ENCODE data around the gene SMIM38. TPM values are rescaled to one million over a fixed set of nuclear protein-coding genes. Genes with fewer than 3 reads are reported as not detected.

The SMIM38 gene
- total RNA-seq, 1 experiment from 2014 or later: 0.09 TPM

DNA sequence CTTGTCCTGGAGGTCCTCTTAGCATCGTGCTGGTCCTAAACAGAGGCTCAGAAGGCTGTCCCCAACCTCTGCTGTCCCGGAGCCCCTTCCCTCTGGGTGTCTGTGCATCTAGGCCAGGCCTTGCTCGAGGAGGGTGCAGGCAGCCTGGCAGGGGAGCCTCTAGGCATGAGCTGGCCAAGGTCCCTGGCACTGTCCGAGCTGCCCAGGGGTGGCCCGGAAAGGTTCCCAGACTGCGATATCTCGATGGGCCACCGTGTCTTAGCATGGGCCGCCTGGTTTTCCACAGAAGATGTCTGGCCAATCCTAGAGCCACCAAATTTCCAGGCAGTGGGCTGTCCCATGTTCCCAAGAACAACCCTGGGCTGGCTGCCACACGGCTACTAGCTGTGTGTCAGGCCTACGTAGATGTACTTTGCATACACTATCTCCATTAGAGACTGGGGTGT, 24.6 kb upstream of the SMIM38 start:
- Mint-ChIP-seq H3K27ac (no peak overlapping the region), H3K4me1 (peaks cover 5 to 10% of the 10 kb centered on the region in 2 experiments), H3K27me3 (ENCODE audit: low read depth) (peaks cover 6% of the 10 kb centered on the region), H3K36me3 (ENCODE audit: insufficient read depth in 1 of 3, low read depth in 3 of 3) (peaks cover 15 to 28% (median 15%) of the 10 kb centered on the region in 3 experiments; a peak in 5 of 7 replicates), H3K9me3 (peaks cover 27 to 31% of the 10 kb centered on the region in 2 experiments), H3K4me3 (no peak overlapping the region)
- H3T11ph ChIP-seq (ENCODE audit: low read length): no peak overlapping the region
- no peak overlapping the region for H4K5ac ChIP-seq (ENCODE audit: insufficient read length, low read depth, low read length)
- H4K8ac ChIP-seq (replicated peaks; ENCODE audit: insufficient read length, low read depth, low read length): no peak overlapping the region
- no peak overlapping the region for H2BK5ac ChIP-seq (ENCODE audit: insufficient read length, low read length)
- no peak overlapping the region for H3K23ac ChIP-seq (ENCODE audit: insufficient read length, low read depth, low read length)
- no peak overlapping the region for H2BK12ac ChIP-seq (ENCODE audit: insufficient read length, low read depth, low read length)
- no peak overlapping the region for H3K9ac ChIP-seq (ENCODE audit: extremely low read depth, insufficient read length, low read length)
- no CpG with 5 or more reads among the region's 11 CpGs for WGBS (ENCODE audit: extremely low coverage, insufficient read length, low lambda C conversion rate)
- no peaks in the 10 kb centered on the region for H3K27me3 ChIP-seq (ENCODE audit: insufficient read depth, low read length)
- H3K79me1 ChIP-seq (ENCODE audit: insufficient read depth, low read depth, low read length, poor library complexity, severe bottlenecking): no peaks in the 10 kb centered on the region
- no peaks in the 10 kb centered on the region for H3K79me2 ChIP-seq (ENCODE audit: insufficient read depth, low read length)
- H3K18ac ChIP-seq (ENCODE audit: insufficient read length, low read depth, low read length): peak overlapping the region; percentile 9
- no peaks in the 10 kb centered on the region for H4K20me1 ChIP-seq (ENCODE audit: control insufficient read depth, insufficient read depth, insufficient read length)
- no peak overlapping the region for H4K91ac ChIP-seq (ENCODE audit: insufficient read length, low read depth, low read length)
- H2BK20ac ChIP-seq (ENCODE audit: low read depth, low read length, poor library complexity, severe bottlenecking): no peak overlapping the region
- no peak overlapping the region for H2AK5ac ChIP-seq (ENCODE audit: insufficient read length, low read length)
- H3K14ac ChIP-seq (ENCODE audit: insufficient read depth, low read length): no peak overlapping the region
- no peak for DNase-seq
- no peaks in the 10 kb centered on the region for H3K23me2 ChIP-seq (ENCODE audit: insufficient read length, low read depth, low read length, poor library complexity, severe bottlenecking)
- no peak overlapping the region for H2AFZ ChIP-seq (ENCODE audit: low read length)
- peaks cover 10% of the 10 kb centered on the region for H3K9me3 ChIP-seq (ENCODE audit: control insufficient read depth, low read depth, low read length)
- no peak overlapping the region for H3K4me2 ChIP-seq (ENCODE audit: insufficient read depth, insufficient read length, low read length)
- no peak overlapping the region for H2BK15ac ChIP-seq (ENCODE audit: low read depth, low read length)
- H2BK120ac ChIP-seq (ENCODE audit: low read depth, low read length, poor library complexity, severe bottlenecking): no peak overlapping the region
- H3K4me1 ChIP-seq (ENCODE audit: insufficient read depth, low read length): no peaks in the 10 kb centered on the region
- no peak overlapping the region for H3K4ac ChIP-seq (ENCODE audit: low read depth, low read length)
- H3K56ac ChIP-seq (ENCODE audit: insufficient read length, low read depth, low read length): no peak overlapping the region
- TF ChIP-seq, protein P1, sequence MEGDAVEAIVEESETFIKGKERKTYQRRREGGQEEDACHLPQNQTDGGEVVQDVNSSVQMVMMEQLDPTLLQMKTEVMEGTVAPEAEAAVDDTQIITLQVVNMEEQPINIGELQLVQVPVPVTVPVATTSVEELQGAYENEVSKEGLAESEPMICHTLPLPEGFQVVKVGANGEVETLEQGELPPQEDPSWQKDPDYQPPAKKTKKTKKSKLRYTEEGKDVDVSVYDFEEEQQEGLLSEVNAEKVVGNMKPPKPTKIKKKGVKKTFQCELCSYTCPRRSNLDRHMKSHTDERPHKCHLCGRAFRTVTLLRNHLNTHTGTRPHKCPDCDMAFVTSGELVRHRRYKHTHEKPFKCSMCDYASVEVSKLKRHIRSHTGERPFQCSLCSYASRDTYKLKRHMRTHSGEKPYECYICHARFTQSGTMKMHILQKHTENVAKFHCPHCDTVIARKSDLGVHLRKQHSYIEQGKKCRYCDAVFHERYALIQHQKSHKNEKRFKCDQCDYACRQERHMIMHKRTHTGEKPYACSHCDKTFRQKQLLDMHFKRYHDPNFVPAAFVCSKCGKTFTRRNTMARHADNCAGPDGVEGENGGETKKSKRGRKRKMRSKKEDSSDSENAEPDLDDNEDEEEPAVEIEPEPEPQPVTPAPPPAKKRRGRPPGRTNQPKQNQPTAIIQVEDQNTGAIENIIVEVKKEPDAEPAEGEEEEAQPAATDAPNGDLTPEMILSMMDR (conservative IDR thresholded peaks at IDR 0.05): no peak
- H3K27ac ChIP-seq (ENCODE audit: insufficient read length, low read depth, low read length): no peak overlapping the region

All from H9 (cell line).